ENCODE data around the gene TNKS2. TPM values are rescaled to one million over a fixed set of nuclear protein-coding genes. Genes with fewer than 3 reads are reported as not detected.

Gene TNKS2
- total RNA-seq, 1 donor from 2014 or later: 75.0 TPM

- peak overlapping the region; percentile 98 for H3K27ac Mint-ChIP-seq (ENCODE audit: unreplicated experiment)
- no peaks in the 10 kb centered on the region for H3K9me3 Mint-ChIP-seq (ENCODE audit: low read depth)
- TF ChIP-seq CTCF (IDR thresholded peaks at IDR 0.05): no peak
- H3K27me3 Mint-ChIP-seq (ENCODE audit: low read depth): no peaks in the 10 kb centered on the region
- H3K36me3 Mint-ChIP-seq (ENCODE audit: low read depth): no peaks in the 10 kb centered on the region
- peak overlapping the region; percentile 81 for H3K4me3 Mint-ChIP-seq (ENCODE audit: unreplicated experiment)
- H3K4me1 Mint-ChIP-seq (ENCODE audit: low read depth): peaks cover 63% of the 10 kb centered on the region
- DNase-seq (ENCODE audit: low spot score): no peak
These were observed 1.4 kb downstream of the TNKS2 start for GRCh38 chr10:91799612-91799975.

GRCh38 chr10:91800182-91800581 lies 2.0 kb downstream of the TNKS2 start:
- peaks cover 2% of the 10 kb centered on the region for H3K36me3 Mint-ChIP-seq (ENCODE audit: low read depth)
- TF ChIP-seq CTCF (IDR thresholded peaks at IDR 0.05): no peak
- DNase-seq (ENCODE audit: low spot score): no peak
- H3K27me3 Mint-ChIP-seq (ENCODE audit: low read depth): no peaks in the 10 kb centered on the region
- peaks cover 66% of the 10 kb centered on the region for H3K4me1 Mint-ChIP-seq (ENCODE audit: low read depth)
- H3K9me3 Mint-ChIP-seq (ENCODE audit: low read depth): no peaks in the 10 kb centered on the region
- H3K27ac Mint-ChIP-seq (ENCODE audit: unreplicated experiment): peak overlapping the region; percentile 98
- peak overlapping the region; percentile 81 for H3K4me3 Mint-ChIP-seq (ENCODE audit: unreplicated experiment)

GRCh38 chr10:91800756-91801155 lies 2.5 kb downstream of the TNKS2 start:
- H3K27ac Mint-ChIP-seq (ENCODE audit: unreplicated experiment): peak overlapping the region; percentile 98
- peaks cover 71% of the 10 kb centered on the region for H3K4me1 Mint-ChIP-seq (ENCODE audit: low read depth)
- H3K27me3 Mint-ChIP-seq (ENCODE audit: low read depth): no peaks in the 10 kb centered on the region
- no peaks in the 10 kb centered on the region for H3K9me3 Mint-ChIP-seq (ENCODE audit: low read depth)
- no peak for DNase-seq (ENCODE audit: low spot score)
- no peak for TF ChIP-seq CTCF (IDR thresholded peaks at IDR 0.05)
- peak overlapping the region; percentile 81 for H3K4me3 Mint-ChIP-seq (ENCODE audit: unreplicated experiment)
- H3K36me3 Mint-ChIP-seq (ENCODE audit: low read depth): peaks cover 4% of the 10 kb centered on the region

- Mint-ChIP-seq H3K27ac (ENCODE audit: unreplicated experiment) (no peak overlapping the region), H3K4me1 (ENCODE audit: low read depth) (peaks cover 78% of the 10 kb centered on the region), H3K27me3 (ENCODE audit: low read depth) (no peaks in the 10 kb centered on the region), H3K36me3 (ENCODE audit: low read depth) (peaks cover 7% of the 10 kb centered on the region), H3K9me3 (ENCODE audit: low read depth) (no peaks in the 10 kb centered on the region), H3K4me3 (ENCODE audit: unreplicated experiment) (no peak overlapping the region)
- no peak for TF ChIP-seq CTCF (IDR thresholded peaks at IDR 0.05)
- no peak for DNase-seq (ENCODE audit: low spot score)
These were observed 5.3 kb downstream of the TNKS2 start for GRCh38 chr10:91803386-91804125.

GRCh38 chr10:91804126-91804510 lies 5.9 kb downstream of the TNKS2 start:
- Mint-ChIP-seq H3K27ac (ENCODE audit: unreplicated experiment) (no peak overlapping the region), H3K9me3 (ENCODE audit: low read depth) (no peaks in the 10 kb centered on the region), H3K4me3 (ENCODE audit: unreplicated experiment) (no peak overlapping the region), H3K27me3 (ENCODE audit: low read depth) (no peaks in the 10 kb centered on the region), H3K4me1 (ENCODE audit: low read depth) (peaks cover 81% of the 10 kb centered on the region), H3K36me3 (ENCODE audit: low read depth) (peaks cover 9% of the 10 kb centered on the region)
- DNase-seq (ENCODE audit: low spot score): no peak
- TF ChIP-seq CTCF (IDR thresholded peaks at IDR 0.05): no peak

All from chondrocyte (in vitro differentiated cells).